ENCODE data around the gene PARD3B. TPM values are rescaled to one million over a fixed set of nuclear protein-coding genes. Genes with fewer than 3 reads are reported as not detected.
A peak's percentile ranks its signal among the peaks of the same experiment; 100 is the strongest.

The PARD3B gene
- total RNA-seq, 1 experiment from 2014 or later = 3.6 TPM

DNA sequence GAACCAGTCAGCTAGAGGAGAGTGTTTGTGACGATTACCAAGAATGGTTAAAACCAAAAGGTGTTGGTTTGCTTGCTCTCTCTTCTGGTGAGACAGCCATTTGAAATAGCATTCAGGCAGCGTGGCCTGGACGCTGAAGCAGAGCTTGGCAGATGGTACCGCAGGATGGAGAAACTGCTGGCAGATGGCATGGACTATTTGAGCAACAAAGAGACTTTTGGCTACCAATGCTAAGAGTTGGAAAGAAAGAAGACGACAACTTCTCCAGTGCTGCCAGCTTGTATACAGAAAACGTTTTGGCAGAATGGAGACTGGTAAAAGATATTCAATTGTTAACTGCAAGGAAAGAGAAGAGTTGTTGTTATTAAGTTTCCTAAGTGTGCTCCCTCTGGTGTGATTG lies 315.0 kb downstream of the PARD3B start:
- no TSS peak for BruUV-seq (replicated peaks)
- ATAC-seq (no peak), DNase-seq (ENCODE audit: low read depth, low spot score) (no peak)
- in situ Hi-C loops (cut with HindIII; ENCODE audit: low pct_unique_long_range_greater_than_20kb, low sequenced_read_pairs) (no loop called here), intact Hi-C loops (cut with micrococcal nuclease; ENCODE audit: unreplicated experiment) (no loop called here)
- Histone ChIP-seq H3K27ac (ENCODE audit: low read length) (no peak overlapping the region), H3K36me3 (ENCODE audit: control insufficient read depth, insufficient read depth, low read length) (no peaks in the 10 kb centered on the region), H3K27me3 (ENCODE audit: control insufficient read depth, insufficient read depth, low read length) (no peaks in the 10 kb centered on the region), H3K4me1 (ENCODE audit: control insufficient read depth, insufficient read depth, low read length) (no peaks in the 10 kb centered on the region), H3K9me3 (ENCODE audit: control insufficient read depth, insufficient read depth, low read depth, low read length) (no peaks in the 10 kb centered on the region), H3K4me3 (ENCODE audit: low read depth in 2 of 2, low read length in 2 of 2) (no peak overlapping the region)
- CTCF ChIA-PET = no interaction called here
- no peak for TF ChIP-seq TCF7L2 (IDR thresholded peaks at IDR 0.05; ENCODE audit: low read depth, low read length)
- TF ChIP-seq, protein P1, sequence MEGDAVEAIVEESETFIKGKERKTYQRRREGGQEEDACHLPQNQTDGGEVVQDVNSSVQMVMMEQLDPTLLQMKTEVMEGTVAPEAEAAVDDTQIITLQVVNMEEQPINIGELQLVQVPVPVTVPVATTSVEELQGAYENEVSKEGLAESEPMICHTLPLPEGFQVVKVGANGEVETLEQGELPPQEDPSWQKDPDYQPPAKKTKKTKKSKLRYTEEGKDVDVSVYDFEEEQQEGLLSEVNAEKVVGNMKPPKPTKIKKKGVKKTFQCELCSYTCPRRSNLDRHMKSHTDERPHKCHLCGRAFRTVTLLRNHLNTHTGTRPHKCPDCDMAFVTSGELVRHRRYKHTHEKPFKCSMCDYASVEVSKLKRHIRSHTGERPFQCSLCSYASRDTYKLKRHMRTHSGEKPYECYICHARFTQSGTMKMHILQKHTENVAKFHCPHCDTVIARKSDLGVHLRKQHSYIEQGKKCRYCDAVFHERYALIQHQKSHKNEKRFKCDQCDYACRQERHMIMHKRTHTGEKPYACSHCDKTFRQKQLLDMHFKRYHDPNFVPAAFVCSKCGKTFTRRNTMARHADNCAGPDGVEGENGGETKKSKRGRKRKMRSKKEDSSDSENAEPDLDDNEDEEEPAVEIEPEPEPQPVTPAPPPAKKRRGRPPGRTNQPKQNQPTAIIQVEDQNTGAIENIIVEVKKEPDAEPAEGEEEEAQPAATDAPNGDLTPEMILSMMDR (IDR thresholded peaks at IDR 0.05) = 0 out of 2 replicates have a peak, but pooled peaks have one; percentile 4
- POLR2A ChIA-PET = interaction anchor here (0.7 kb wide), 1 partner anchor 10 kb away, joined by 3 read pairs; no protein-coding TSS in a partner anchor

DNA sequence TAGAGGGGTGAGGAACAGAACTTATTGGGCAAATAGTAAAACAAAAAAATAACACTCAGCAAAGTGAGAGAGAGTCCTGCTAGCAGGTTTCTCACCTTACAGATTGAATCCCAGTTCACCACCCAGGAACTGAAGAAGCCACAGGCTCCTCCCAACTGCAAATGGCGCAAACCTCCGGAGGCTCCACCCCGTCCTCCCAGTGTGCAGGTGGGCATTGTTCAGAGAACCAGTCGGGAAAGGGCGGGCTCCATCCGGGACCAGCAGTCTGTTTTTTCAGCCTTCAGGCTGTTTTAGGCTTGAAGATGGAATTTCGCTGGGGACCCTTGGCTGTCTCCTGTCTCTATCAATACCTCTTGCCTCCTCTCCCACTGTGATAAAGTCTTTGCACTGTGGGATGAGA lies 317.5 kb downstream of the PARD3B start:
- Histone ChIP-seq H3K9me3 (ENCODE audit: control insufficient read depth, insufficient read depth, low read depth, low read length) (no peaks in the 10 kb centered on the region), H3K36me3 (ENCODE audit: control insufficient read depth, insufficient read depth, low read length) (no peaks in the 10 kb centered on the region), H3K27me3 (ENCODE audit: control insufficient read depth, insufficient read depth, low read length) (no peaks in the 10 kb centered on the region), H3K4me3 (ENCODE audit: low read depth in 2 of 2, low read length in 2 of 2) (no peak overlapping the region), H3K4me1 (ENCODE audit: control insufficient read depth, insufficient read depth, low read length) (no peaks in the 10 kb centered on the region), H3K27ac (ENCODE audit: low read length) (no peak overlapping the region)
- CTCF ChIA-PET = no interaction called here
- no peak for TF ChIP-seq POLR2AphosphoS5 (IDR thresholded peaks at IDR 0.05; ENCODE audit: low read depth, low read length)
- TF ChIP-seq, protein P1 (IDR thresholded peaks at IDR 0.05) = no peak
- TF ChIP-seq REST (IDR thresholded peaks at IDR 0.05; ENCODE audit: insufficient read depth in 1 of 2, low read depth in 2 of 2, low read length in 1 of 2) = no peak
- no peak for TF ChIP-seq TCF7L2 (IDR thresholded peaks at IDR 0.05; ENCODE audit: low read depth, low read length)
- no peak for TF ChIP-seq SIN3A (IDR thresholded peaks at IDR 0.05; ENCODE audit: borderline replicate concordance, insufficient read depth, low read depth, low read length)
- ATAC-seq (no peak), DNase-seq (ENCODE audit: low read depth, low spot score) (no peak)
- no TSS peak for BruUV-seq (replicated peaks)
- POLR2A ChIA-PET = no interaction called here
- intact Hi-C loops (cut with micrococcal nuclease; ENCODE audit: unreplicated experiment) (no loop called here), in situ Hi-C loops (cut with HindIII; ENCODE audit: low pct_unique_long_range_greater_than_20kb, low sequenced_read_pairs) (no loop called here)

Measured in Panc1 (cell line).